Measurements from ENCODE around the gene AMACR.

GRCh38 chr5:33941090-33941489 lies 66.8 kb downstream of the AMACR start:
- TF ChIP-seq CHD7 (IDR thresholded peaks at IDR 0.05; ENCODE audit: insufficient replicate concordance, low read length) = no peak
- no peak for TF ChIP-seq CTCF (IDR thresholded peaks at IDR 0.05; ENCODE audit: control extremely low read depth in 1 of 3, insufficient read depth in 1 of 3, low read depth in 1 of 3, low read length in 3 of 3)
- TF ChIP-seq JUND (IDR thresholded peaks at IDR 0.05; ENCODE audit: low read length) = no peak
- TF ChIP-seq EP300 (IDR thresholded peaks at IDR 0.05; ENCODE audit: borderline replicate concordance in 1 of 2, low read depth in 2 of 2, low read length in 2 of 2) = no peak
- no peak for TF ChIP-seq POLR2AphosphoS5 (IDR thresholded peaks at IDR 0.05; ENCODE audit: low read depth, low read length)
- TF ChIP-seq ATF3 (IDR thresholded peaks at IDR 0.05; ENCODE audit: insufficient read depth, low read depth, low read length) = no peak
- TF ChIP-seq CBX8 (IDR thresholded peaks at IDR 0.05; ENCODE audit: borderline replicate concordance, low read depth, low read length) = no peak

Data from H1 (cell line).